Stimulated activated CD4-positive, alpha-beta T cell treated with anti-CD3 and anti-CD28 coated beads, Interleukin-4, amount 100 ng/mL, for 48 hours (primary cell): ENCODE results near the gene DRP2.
"Not testable (repeated sequence)": the region's sequence is repeated elsewhere in the genome, so short reads cannot be mapped to it uniquely, and the experiment has no call there.

Experiments used
- DNase-seq, 2 donors: peaks; one replicate each; pipeline ENCODE4 v3.0.0-alpha.2; 2020; ENCODE audit warnings: low read depth in 2 of 2

The DRP2 gene

GRCh38 chrX:101232316-101232715 is 12.7 kb downstream of the DRP2 start:
- no peak for DNase-seq

GRCh38 chrX:101237041-101237440 is 17.5 kb downstream of the DRP2 start:
- DNase-seq, result no peak

GRCh38 chrX:101241531-101241930 is 21.9 kb downstream of the DRP2 start:
- DNase-seq, result no peak

GRCh38 chrX:101252634-101253033 is 33.0 kb downstream of the DRP2 start:
- no peak for DNase-seq

GRCh38 chrX:101257448-101258258 is 38.1 kb downstream of the DRP2 start:
- no peak for DNase-seq

- DNase-seq, result no peak
These were observed 38.6 kb downstream of the DRP2 start for GRCh38 chrX:101258259-101258581.

- no peak for DNase-seq
These were observed 40.8 kb downstream of the DRP2 start for GRCh38 chrX:101260435-101260834.

GRCh38 chrX:101262590-101262989 is 43.0 kb downstream of the DRP2 start:
- DNase-seq, result no peak

- no peak for DNase-seq
These were observed 44.2 kb downstream of the DRP2 start for GRCh38 chrX:101263766-101264165.

- no peak for DNase-seq
These were observed 46.4 kb downstream of the DRP2 start for GRCh38 chrX:101265869-101266428.

GRCh38 chrX:101274198-101274597 is 54.6 kb downstream of the DRP2 start:
- no peak for DNase-seq

- DNase-seq, result no peak
These were observed 56.7 kb downstream of the DRP2 start for GRCh38 chrX:101276238-101276637.

GRCh38 chrX:101287402-101287801 is 67.8 kb downstream of the DRP2 start:
- DNase-seq, result no peak

- no peak for DNase-seq
These were observed 71.5 kb downstream of the DRP2 start, which contains the start of gene TAF7L for GRCh38 chrX:101290957-101291603. TSS of gene TAF7L (minus strand) at chrX:101291334. CDS start at chrX:101287543, 3,791 bp downstream.

GRCh38 chrX:101295603-101296002 is 76.0 kb downstream of the DRP2 start:
- DNase-seq, result not testable (repeated sequence)

- DNase-seq, result no peak
These were observed 84.2 kb downstream of the DRP2 start for GRCh38 chrX:101303790-101304189.
